Measurements from ENCODE around the gene ABI3BP.

The ABI3BP gene

GRCh38 chr3:100857863-100858262, 135.4 kb downstream of the ABI3BP start:
- Histone ChIP-seq H3K9me3 (ENCODE audit: control insufficient read depth, low read length) (no peaks in the 10 kb centered on the region), H3K36me3 (ENCODE audit: control insufficient read depth, insufficient read depth, low read length, severe bottlenecking) (peaks cover 7% of the 10 kb centered on the region), H3K4me3 (ENCODE audit: low read length) (no peak overlapping the region), H3K4me1 (ENCODE audit: control insufficient read depth, insufficient read depth, low read length) (no peaks in the 10 kb centered on the region), H3K27me3 (replicated peaks; ENCODE audit: control insufficient read depth, insufficient read depth, low read length) (no peaks in the 10 kb centered on the region), H3K9ac (ENCODE audit: low read length) (no peak overlapping the region)
- no peak for DNase-seq (ENCODE audit: low read depth)

GRCh38 chr3:100856821-100857220, 136.4 kb downstream of the ABI3BP start:
- no peak overlapping the region for H3K4me3 ChIP-seq (ENCODE audit: low read length)
- no peaks in the 10 kb centered on the region for H3K27me3 ChIP-seq (replicated peaks; ENCODE audit: control insufficient read depth, insufficient read depth, low read length)
- H3K36me3 ChIP-seq (ENCODE audit: control insufficient read depth, insufficient read depth, low read length, severe bottlenecking) = peaks cover 12% of the 10 kb centered on the region
- no peak overlapping the region for H3K9ac ChIP-seq (ENCODE audit: low read length)
- no peaks in the 10 kb centered on the region for H3K4me1 ChIP-seq (ENCODE audit: control insufficient read depth, insufficient read depth, low read length)
- no peaks in the 10 kb centered on the region for H3K9me3 ChIP-seq (ENCODE audit: control insufficient read depth, low read length)
- no peak for DNase-seq (ENCODE audit: low read depth)

- no peaks in the 10 kb centered on the region for H3K27me3 ChIP-seq (replicated peaks; ENCODE audit: control insufficient read depth, insufficient read depth, low read length)
- no peaks in the 10 kb centered on the region for H3K4me1 ChIP-seq (ENCODE audit: control insufficient read depth, insufficient read depth, low read length)
- H3K4me3 ChIP-seq (ENCODE audit: low read length) = no peak overlapping the region
- peaks cover 32% of the 10 kb centered on the region for H3K36me3 ChIP-seq (ENCODE audit: control insufficient read depth, insufficient read depth, low read length, severe bottlenecking)
- H3K9ac ChIP-seq (ENCODE audit: low read length) = no peak overlapping the region
- DNase-seq (ENCODE audit: low read depth) = no peak
- no peaks in the 10 kb centered on the region for H3K9me3 ChIP-seq (ENCODE audit: control insufficient read depth, low read length)
Measured at GRCh38 chr3:100852840-100853239, 140.4 kb downstream of the ABI3BP start.

GRCh38 chr3:100850701-100851100, 142.5 kb downstream of the ABI3BP start:
- H3K4me3 ChIP-seq (ENCODE audit: low read length) = no peak overlapping the region
- H3K36me3 ChIP-seq (ENCODE audit: control insufficient read depth, insufficient read depth, low read length, severe bottlenecking) = peaks cover 32% of the 10 kb centered on the region
- no peak for DNase-seq (ENCODE audit: low read depth)
- no peaks in the 10 kb centered on the region for H3K27me3 ChIP-seq (replicated peaks; ENCODE audit: control insufficient read depth, insufficient read depth, low read length)
- no peaks in the 10 kb centered on the region for H3K9me3 ChIP-seq (ENCODE audit: control insufficient read depth, low read length)
- no peaks in the 10 kb centered on the region for H3K4me1 ChIP-seq (ENCODE audit: control insufficient read depth, insufficient read depth, low read length)
- no peak overlapping the region for H3K9ac ChIP-seq (ENCODE audit: low read length)

- no peak overlapping the region for H3K9ac ChIP-seq (ENCODE audit: low read length)
- H3K4me3 ChIP-seq (ENCODE audit: low read length) = no peak overlapping the region
Measured at GRCh38 chr3:100850156-100850555, 143.1 kb downstream of the ABI3BP start.

GRCh38 chr3:100844063-100844936, 148.9 kb downstream of the ABI3BP start:
- Histone ChIP-seq H3K36me3 (ENCODE audit: control insufficient read depth, insufficient read depth, low read length, severe bottlenecking) (peaks cover 33% of the 10 kb centered on the region), H3K4me3 (ENCODE audit: low read length) (no peak overlapping the region), H3K9ac (ENCODE audit: low read length) (no peak overlapping the region), H3K9me3 (ENCODE audit: control insufficient read depth, low read length) (no peaks in the 10 kb centered on the region), H3K27me3 (replicated peaks; ENCODE audit: control insufficient read depth, insufficient read depth, low read length) (no peaks in the 10 kb centered on the region), H3K4me1 (ENCODE audit: control insufficient read depth, insufficient read depth, low read length) (no peaks in the 10 kb centered on the region)
- no peak for DNase-seq (ENCODE audit: low read depth)

More at GRCh38 chr3:100850156-100850555, 143.1 kb downstream of the ABI3BP start:
- Histone ChIP-seq H3K4me1 (ENCODE audit: control insufficient read depth, insufficient read depth, low read length) (no peaks in the 10 kb centered on the region), H3K36me3 (ENCODE audit: control insufficient read depth, insufficient read depth, low read length, severe bottlenecking) (peaks cover 32% of the 10 kb centered on the region), H3K9me3 (ENCODE audit: control insufficient read depth, low read length) (no peaks in the 10 kb centered on the region), H3K27me3 (replicated peaks; ENCODE audit: control insufficient read depth, insufficient read depth, low read length) (no peaks in the 10 kb centered on the region)
- no peak for DNase-seq (ENCODE audit: low read depth)

- Histone ChIP-seq H3K36me3 (ENCODE audit: control insufficient read depth, insufficient read depth, low read length, severe bottlenecking) (peaks cover 48% of the 10 kb centered on the region), H3K4me3 (ENCODE audit: low read length) (no peak overlapping the region), H3K27me3 (replicated peaks; ENCODE audit: control insufficient read depth, insufficient read depth, low read length) (no peaks in the 10 kb centered on the region), H3K9ac (ENCODE audit: low read length) (no peak overlapping the region), H3K9me3 (ENCODE audit: control insufficient read depth, low read length) (no peaks in the 10 kb centered on the region), H3K4me1 (ENCODE audit: control insufficient read depth, insufficient read depth, low read length) (no peaks in the 10 kb centered on the region)
- no peak for DNase-seq (ENCODE audit: low read depth)
Measured at GRCh38 chr3:100838157-100838556, 155.1 kb downstream of the ABI3BP start.

GRCh38 chr3:100836661-100837060, 156.6 kb downstream of the ABI3BP start:
- Histone ChIP-seq H3K9me3 (ENCODE audit: control insufficient read depth, low read length) (no peaks in the 10 kb centered on the region), H3K4me1 (ENCODE audit: control insufficient read depth, insufficient read depth, low read length) (no peaks in the 10 kb centered on the region), H3K9ac (ENCODE audit: low read length) (no peak overlapping the region), H3K27me3 (replicated peaks; ENCODE audit: control insufficient read depth, insufficient read depth, low read length) (no peaks in the 10 kb centered on the region), H3K4me3 (ENCODE audit: low read length) (no peak overlapping the region), H3K36me3 (ENCODE audit: control insufficient read depth, insufficient read depth, low read length, severe bottlenecking) (peaks cover 54% of the 10 kb centered on the region)
- no peak for DNase-seq (ENCODE audit: low read depth)

GRCh38 chr3:100834332-100834731, 158.9 kb downstream of the ABI3BP start:
- H3K36me3 ChIP-seq (ENCODE audit: control insufficient read depth, insufficient read depth, low read length, severe bottlenecking) = peaks cover 62% of the 10 kb centered on the region
- no peaks in the 10 kb centered on the region for H3K9me3 ChIP-seq (ENCODE audit: control insufficient read depth, low read length)
- no peak for DNase-seq (ENCODE audit: low read depth)
- H3K27me3 ChIP-seq (replicated peaks; ENCODE audit: control insufficient read depth, insufficient read depth, low read length) = no peaks in the 10 kb centered on the region
- H3K9ac ChIP-seq (ENCODE audit: low read length) = no peak overlapping the region
- no peak overlapping the region for H3K4me3 ChIP-seq (ENCODE audit: low read length)
- H3K4me1 ChIP-seq (ENCODE audit: control insufficient read depth, insufficient read depth, low read length) = no peaks in the 10 kb centered on the region

GRCh38 chr3:100833483-100833882, 159.7 kb downstream of the ABI3BP start:
- Histone ChIP-seq H3K4me3 (ENCODE audit: low read length) (no peak overlapping the region), H3K27me3 (replicated peaks; ENCODE audit: control insufficient read depth, insufficient read depth, low read length) (no peaks in the 10 kb centered on the region), H3K9ac (ENCODE audit: low read length) (no peak overlapping the region), H3K36me3 (ENCODE audit: control insufficient read depth, insufficient read depth, low read length, severe bottlenecking) (peaks cover 62% of the 10 kb centered on the region), H3K4me1 (ENCODE audit: control insufficient read depth, insufficient read depth, low read length) (no peaks in the 10 kb centered on the region), H3K9me3 (ENCODE audit: control insufficient read depth, low read length) (no peaks in the 10 kb centered on the region)
- DNase-seq (ENCODE audit: low read depth) = no peak

GRCh38 chr3:100831629-100832028, 161.6 kb downstream of the ABI3BP start:
- H3K4me1 ChIP-seq (ENCODE audit: control insufficient read depth, insufficient read depth, low read length) = no peaks in the 10 kb centered on the region
- no peaks in the 10 kb centered on the region for H3K27me3 ChIP-seq (replicated peaks; ENCODE audit: control insufficient read depth, insufficient read depth, low read length)
- no peaks in the 10 kb centered on the region for H3K9me3 ChIP-seq (ENCODE audit: control insufficient read depth, low read length)
- H3K9ac ChIP-seq (ENCODE audit: low read length) = no peak overlapping the region
- no peak for DNase-seq (ENCODE audit: low read depth)
- H3K4me3 ChIP-seq (ENCODE audit: low read length) = no peak overlapping the region
- H3K36me3 ChIP-seq (ENCODE audit: control insufficient read depth, insufficient read depth, low read length, severe bottlenecking) = peaks cover 48% of the 10 kb centered on the region

- no peak for DNase-seq (ENCODE audit: low read depth)
- Histone ChIP-seq H3K36me3 (ENCODE audit: control insufficient read depth, insufficient read depth, low read length, severe bottlenecking) (peaks cover 46% of the 10 kb centered on the region), H3K27me3 (replicated peaks; ENCODE audit: control insufficient read depth, insufficient read depth, low read length) (no peaks in the 10 kb centered on the region), H3K4me1 (ENCODE audit: control insufficient read depth, insufficient read depth, low read length) (no peaks in the 10 kb centered on the region), H3K9ac (ENCODE audit: low read length) (no peak overlapping the region), H3K4me3 (ENCODE audit: low read length) (no peak overlapping the region), H3K9me3 (ENCODE audit: control insufficient read depth, low read length) (no peaks in the 10 kb centered on the region)
Measured at GRCh38 chr3:100830931-100831330, 162.3 kb downstream of the ABI3BP start.

Data from adipocyte (in vitro differentiated cells).